ENCODE data around the gene ZW10. TPM values are rescaled to one million over a fixed set of nuclear protein-coding genes. Genes with fewer than 3 reads are reported as not detected.

ZW10 gene
- total and polyA plus RNA-seq, 2 of the 13 experiments (the other 11 are each of a cell fraction or from before 2014, with no cell fraction given), result 5.8 to 31.3 TPM

DNA sequence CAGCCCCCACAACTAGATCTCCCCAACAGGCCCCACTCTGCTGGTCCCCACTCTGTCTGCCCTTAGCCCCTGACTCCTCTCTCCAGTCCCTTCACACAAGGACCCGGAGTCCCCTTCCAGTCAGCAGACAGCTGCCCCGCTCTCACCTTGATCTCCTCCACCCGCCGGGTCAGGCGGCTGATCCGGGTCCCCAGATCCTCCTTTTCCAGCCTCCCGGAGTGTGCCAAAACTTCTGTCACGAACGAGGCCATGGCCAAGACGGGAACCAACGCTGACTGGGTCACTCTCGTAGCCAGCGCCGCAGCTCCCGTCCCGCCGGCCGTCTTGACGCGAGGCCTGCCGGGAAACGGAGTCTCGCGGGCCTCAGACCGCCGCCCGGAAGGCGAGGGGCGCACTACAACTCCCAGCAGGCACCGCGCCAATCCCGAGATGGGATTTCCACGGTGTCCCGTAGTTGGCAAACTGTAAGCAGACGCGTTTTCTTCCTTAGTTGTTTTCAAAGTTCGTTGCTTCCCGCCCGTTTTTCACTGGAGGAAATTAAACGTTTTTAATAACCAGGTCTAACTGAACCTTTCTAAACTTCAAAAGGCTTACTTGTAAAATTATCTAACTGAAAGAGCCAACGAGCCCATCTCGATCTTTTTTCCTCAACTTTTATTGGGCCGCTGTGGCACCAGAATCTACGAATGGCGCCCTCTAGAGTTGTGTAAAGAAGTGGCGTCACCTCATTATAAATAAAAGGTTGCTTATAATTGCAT lies at the start of gene ZW10 (continued):
- TF ChIP-seq, protein P1, sequence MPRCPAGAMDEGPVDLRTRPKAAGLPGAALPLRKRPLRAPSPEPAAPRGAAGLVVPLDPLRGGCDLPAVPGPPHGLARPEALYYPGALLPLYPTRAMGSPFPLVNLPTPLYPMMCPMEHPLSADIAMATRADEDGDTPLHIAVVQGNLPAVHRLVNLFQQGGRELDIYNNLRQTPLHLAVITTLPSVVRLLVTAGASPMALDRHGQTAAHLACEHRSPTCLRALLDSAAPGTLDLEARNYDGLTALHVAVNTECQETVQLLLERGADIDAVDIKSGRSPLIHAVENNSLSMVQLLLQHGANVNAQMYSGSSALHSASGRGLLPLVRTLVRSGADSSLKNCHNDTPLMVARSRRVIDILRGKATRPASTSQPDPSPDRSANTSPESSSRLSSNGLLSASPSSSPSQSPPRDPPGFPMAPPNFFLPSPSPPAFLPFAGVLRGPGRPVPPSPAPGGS (CRISPR knock-in tag; IDR thresholded peaks at IDR 0.05), result no peak
- TF ChIP-seq FOXK2 (IDR thresholded peaks at IDR 0.05) (no peak), KAT8 (CRISPR knock-in tag; IDR thresholded peaks at IDR 0.05) (peak; percentile 87), KDM5B (CRISPR knock-in tag; IDR thresholded peaks at IDR 0.05; ENCODE audit: borderline replicate concordance) (no peak), ZNF788 (CRISPR knock-in tag; IDR thresholded peaks at IDR 0.05; ENCODE audit: borderline replicate concordance) (peak; percentile 60; the same call in 1 of the 2 replicates), MTF2 (CRISPR knock-in tag; IDR thresholded peaks at IDR 0.05; ENCODE audit: borderline replicate concordance) (no peak), ZNF567 (CRISPR knock-in tag; IDR thresholded peaks at IDR 0.05; ENCODE audit: borderline replicate concordance) (no peak), HOXA9 (CRISPR knock-in tag; IDR thresholded peaks at IDR 0.05; ENCODE audit: borderline replicate concordance) (no peak), RARG (CRISPR knock-in tag; IDR thresholded peaks at IDR 0.05; ENCODE audit: low read depth) (no peak), ZNF260 (CRISPR knock-in tag; IDR thresholded peaks at IDR 0.05; ENCODE audit: borderline replicate concordance, low read depth) (no peak), CHD2 (IDR thresholded peaks at IDR 0.05; ENCODE audit: low read depth, low read length) (peak; percentile 92), ZNF713 (CRISPR knock-in tag; IDR thresholded peaks at IDR 0.05) (no peak), FLYWCH1 (CRISPR knock-in tag; IDR thresholded peaks at IDR 0.05) (no peak), ZMYM3 (CRISPR knock-in tag; IDR thresholded peaks at IDR 0.05) (no peak), BCL6 (CRISPR knock-in tag; IDR thresholded peaks at IDR 0.05) (peak; percentile 28; the same call in 1 of the 2 replicates), TBX2 (CRISPR knock-in tag; IDR thresholded peaks at IDR 0.05; ENCODE audit: borderline replicate concordance) (peak; percentile 66)
- TF ChIP-seq, protein P2, sequence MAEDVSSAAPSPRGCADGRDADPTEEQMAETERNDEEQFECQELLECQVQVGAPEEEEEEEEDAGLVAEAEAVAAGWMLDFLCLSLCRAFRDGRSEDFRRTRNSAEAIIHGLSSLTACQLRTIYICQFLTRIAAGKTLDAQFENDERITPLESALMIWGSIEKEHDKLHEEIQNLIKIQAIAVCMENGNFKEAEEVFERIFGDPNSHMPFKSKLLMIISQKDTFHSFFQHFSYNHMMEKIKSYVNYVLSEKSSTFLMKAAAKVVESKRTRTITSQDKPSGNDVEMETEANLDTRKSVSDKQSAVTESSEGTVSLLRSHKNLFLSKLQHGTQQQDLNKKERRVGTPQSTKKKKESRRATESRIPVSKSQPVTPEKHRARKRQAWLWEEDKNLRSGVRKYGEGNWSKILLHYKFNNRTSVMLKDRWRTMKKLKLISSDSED (CRISPR knock-in tag; IDR thresholded peaks at IDR 0.05), result no peak
- TF ChIP-seq, protein P3, sequence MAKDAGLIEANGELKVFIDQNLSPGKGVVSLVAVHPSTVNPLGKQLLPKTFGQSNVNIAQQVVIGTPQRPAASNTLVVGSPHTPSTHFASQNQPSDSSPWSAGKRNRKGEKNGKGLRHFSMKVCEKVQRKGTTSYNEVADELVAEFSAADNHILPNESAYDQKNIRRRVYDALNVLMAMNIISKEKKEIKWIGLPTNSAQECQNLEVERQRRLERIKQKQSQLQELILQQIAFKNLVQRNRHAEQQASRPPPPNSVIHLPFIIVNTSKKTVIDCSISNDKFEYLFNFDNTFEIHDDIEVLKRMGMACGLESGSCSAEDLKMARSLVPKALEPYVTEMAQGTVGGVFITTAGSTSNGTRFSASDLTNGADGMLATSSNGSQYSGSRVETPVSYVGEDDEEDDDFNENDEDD (CRISPR knock-in tag; IDR thresholded peaks at IDR 0.05; ENCODE audit: borderline replicate concordance), result peak; percentile 71; the same call in 1 of the 2 replicates
- TF ChIP-seq, protein P4, sequence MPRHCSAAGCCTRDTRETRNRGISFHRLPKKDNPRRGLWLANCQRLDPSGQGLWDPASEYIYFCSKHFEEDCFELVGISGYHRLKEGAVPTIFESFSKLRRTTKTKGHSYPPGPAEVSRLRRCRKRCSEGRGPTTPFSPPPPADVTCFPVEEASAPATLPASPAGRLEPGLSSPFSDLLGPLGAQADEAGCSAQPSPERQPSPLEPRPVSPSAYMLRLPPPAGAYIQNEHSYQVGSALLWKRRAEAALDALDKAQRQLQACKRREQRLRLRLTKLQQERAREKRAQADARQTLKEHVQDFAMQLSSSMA (CRISPR knock-in tag; IDR thresholded peaks at IDR 0.05), result no peak
- TF ChIP-seq, protein P5, sequence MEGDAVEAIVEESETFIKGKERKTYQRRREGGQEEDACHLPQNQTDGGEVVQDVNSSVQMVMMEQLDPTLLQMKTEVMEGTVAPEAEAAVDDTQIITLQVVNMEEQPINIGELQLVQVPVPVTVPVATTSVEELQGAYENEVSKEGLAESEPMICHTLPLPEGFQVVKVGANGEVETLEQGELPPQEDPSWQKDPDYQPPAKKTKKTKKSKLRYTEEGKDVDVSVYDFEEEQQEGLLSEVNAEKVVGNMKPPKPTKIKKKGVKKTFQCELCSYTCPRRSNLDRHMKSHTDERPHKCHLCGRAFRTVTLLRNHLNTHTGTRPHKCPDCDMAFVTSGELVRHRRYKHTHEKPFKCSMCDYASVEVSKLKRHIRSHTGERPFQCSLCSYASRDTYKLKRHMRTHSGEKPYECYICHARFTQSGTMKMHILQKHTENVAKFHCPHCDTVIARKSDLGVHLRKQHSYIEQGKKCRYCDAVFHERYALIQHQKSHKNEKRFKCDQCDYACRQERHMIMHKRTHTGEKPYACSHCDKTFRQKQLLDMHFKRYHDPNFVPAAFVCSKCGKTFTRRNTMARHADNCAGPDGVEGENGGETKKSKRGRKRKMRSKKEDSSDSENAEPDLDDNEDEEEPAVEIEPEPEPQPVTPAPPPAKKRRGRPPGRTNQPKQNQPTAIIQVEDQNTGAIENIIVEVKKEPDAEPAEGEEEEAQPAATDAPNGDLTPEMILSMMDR (CRISPR knock-in tag; IDR thresholded peaks at IDR 0.05), result peak; percentile 68
- TF ChIP-seq, protein P6, sequence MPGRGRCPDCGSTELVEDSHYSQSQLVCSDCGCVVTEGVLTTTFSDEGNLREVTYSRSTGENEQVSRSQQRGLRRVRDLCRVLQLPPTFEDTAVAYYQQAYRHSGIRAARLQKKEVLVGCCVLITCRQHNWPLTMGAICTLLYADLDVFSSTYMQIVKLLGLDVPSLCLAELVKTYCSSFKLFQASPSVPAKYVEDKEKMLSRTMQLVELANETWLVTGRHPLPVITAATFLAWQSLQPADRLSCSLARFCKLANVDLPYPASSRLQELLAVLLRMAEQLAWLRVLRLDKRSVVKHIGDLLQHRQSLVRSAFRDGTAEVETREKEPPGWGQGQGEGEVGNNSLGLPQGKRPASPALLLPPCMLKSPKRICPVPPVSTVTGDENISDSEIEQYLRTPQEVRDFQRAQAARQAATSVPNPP (CRISPR knock-in tag; IDR thresholded peaks at IDR 0.05), result 0 out of 2 replicates have a peak, but pooled peaks have one; percentile 52

Data from HepG2 (cell line).